Gastroesophageal sphincter (tissue), 4 donors: ENCODE results near the gene CYB561A3. TPM values are rescaled to one million over a fixed set of nuclear protein-coding genes. Genes with fewer than 3 reads are reported as not detected.
A peak's percentile ranks its signal among the peaks of the same experiment; 100 is the strongest.

Experiments
- ATAC-seq: fragments of 150-250 bp; one replicate; pipeline ENCODE4 v1.9.1; 2016; ENCODE audit warnings: mild to moderate bottlenecking, moderate library complexity
- H3K27ac ChIP-seq, 4 donors: fragments of 200-600 bp; sonication (generic) in 3 of 4; 1 replicate in 3 of 4; 2 replicates in 1 of 4; pipeline ENCODE4 v1.5.1; 2016 to 2019
- H3K27me3 ChIP-seq: fragments of 200-600 bp; sonication (generic); one replicate; pipeline ENCODE4 v1.5.1; 2019
- H3K36me3 ChIP-seq, 2 donors: fragments of 200-600 bp; sonication (generic); one replicate each; pipeline ENCODE4 v1.5.1; 2019; ENCODE audit warnings: control low read depth in 1 of 2
- H3K4me1 ChIP-seq, 3 donors: fragments of 200-600 bp; sonication (generic); 1 replicate in 2 of 3; 2 replicates in 1 of 3; pipeline ENCODE4 v1.5.1; 2016 to 2019; ENCODE audit warnings: control low read depth in 2 of 3
- H3K4me3 ChIP-seq, 2 donors: fragments of 200-600 bp; sonication (generic); one replicate each; pipeline ENCODE4 v1.5.1; 2019; ENCODE audit warnings: mild to moderate bottlenecking in 1 of 2, moderate library complexity in 1 of 2
- H3K9me3 ChIP-seq, 3 donors: fragments of 200-600 bp; sonication (generic); one replicate each; pipeline ENCODE4 v1.5.1; 2017 to 2019; ENCODE audit warnings: control low read depth in 2 of 3
- CTCF ChIP-seq, 4 experiments: fragments of 200-600 bp in 2 of 4; fragments of 450-650 bp in 2 of 4; sonication (generic) in 1 of 4; IDR thresholded peaks; one replicate each; pipeline ENCODE4 v1.5.1; 2017 to 2019; ENCODE audit warnings: antibody characterized with exemption in 4 of 4, mild to moderate bottlenecking in 2 of 4, moderate library complexity in 2 of 4
- EP300 ChIP-seq: sonication (generic); formaldehyde crosslinking; IDR thresholded peaks from one replicate; pipeline ENCODE4 v1.6.1; 2017; ENCODE audit warnings: antibody characterized with exemption, mild to moderate bottlenecking
- POLR2A ChIP-seq, 2 donors: fragments of 450-650 bp; IDR thresholded peaks; one replicate each; pipeline ENCODE4 v1.6.1; 2017; ENCODE audit warnings: antibody characterized with exemption in 2 of 2, mild to moderate bottlenecking in 2 of 2, moderate library complexity in 1 of 2
- POLR2AphosphoS5 ChIP-seq: sonication (generic); formaldehyde crosslinking; IDR thresholded peaks from one replicate; pipeline ENCODE4 v1.6.1; 2017; ENCODE audit warnings: antibody characterized with exemption
- WGBS, 2 donors: methylation state at CpG; one replicate each; pipeline ENCODE4 v1.1.5; 2018; ENCODE audit warnings: low coverage in 1 of 2; 5-methylcytosine and 5-hydroxymethylcytosine counted together
- total RNA-seq, 4 donors: library from RNA; depleted of rRNA; stranded (reverse); fragments of >200 nt; gene quantifications; one replicate each; pipeline ENCODE4 v1.1.0, GENCODE V29; 2016

The CYB561A3 gene
- total RNA-seq, 4 donors from 2014 or later, result 23.3 to 44.0 (median 33.4) TPM

GRCh38 chr11:61375761-61376108, 14.1 kb upstream of the CYB561A3 start:
- Histone ChIP-seq H3K36me3 (peaks cover 0 to 32% of the 10 kb centered on the region in 2 donors), H3K27ac (no peak overlapping the region), H3K4me1 (peaks cover 0 to 9% (median 4%) of the 10 kb centered on the region in 3 donors), H3K4me3 (no peak overlapping the region), H3K9me3 (no peaks in the 10 kb centered on the region), H3K27me3 (no peaks in the 10 kb centered on the region)
- TF ChIP-seq EP300 (no peak), POLR2A (IDR thresholded peaks at IDR 0.05) (no peak), CTCF (IDR thresholded peaks at IDR 0.05) (no peak), POLR2AphosphoS5 (no peak)
- no peak for ATAC-seq
- 88 to 95% methylated on average over 4 to 6 of the region's 6 CpGs for WGBS, 2 donors

- ATAC-seq, result no peak
- WGBS, 2 donors, result 60 to 80% methylated on average over 7 to 8 of the region's 8 CpGs
- TF ChIP-seq EP300 (no peak), POLR2AphosphoS5 (no peak), POLR2A (IDR thresholded peaks at IDR 0.05) (no peak), CTCF (IDR thresholded peaks at IDR 0.05) (no peak)
- Histone ChIP-seq H3K27me3 (no peaks in the 10 kb centered on the region), H3K9me3 (no peaks in the 10 kb centered on the region), H3K36me3 (peaks cover 0 to 61% of the 10 kb centered on the region in 2 donors), H3K27ac (no peak overlapping the region), H3K4me3 (no peak overlapping the region), H3K4me1 (peaks cover 0 to 7% (median 0%) of the 10 kb centered on the region in 3 donors)
Measured at GRCh38 chr11:61372659-61373420, 11.2 kb upstream of the CYB561A3 start.

- Histone ChIP-seq H3K4me3 (no peak overlapping the region), H3K27me3 (no peaks in the 10 kb centered on the region), H3K36me3 (peaks cover 0 to 67% of the 10 kb centered on the region in 2 donors), H3K9me3 (no peaks in the 10 kb centered on the region), H3K27ac (no peak overlapping the region), H3K4me1 (peaks cover 0 to 7% (median 0%) of the 10 kb centered on the region in 3 donors)
- ATAC-seq, result no peak
- TF ChIP-seq CTCF (IDR thresholded peaks at IDR 0.05), result no peak
- no peak for TF ChIP-seq POLR2AphosphoS5
- TF ChIP-seq EP300, result no peak
- no peak for TF ChIP-seq POLR2A (IDR thresholded peaks at IDR 0.05)
- 84 to 88% methylated on average over 5 to 8 of the region's 8 CpGs for WGBS, 2 donors
Measured at GRCh38 chr11:61370349-61371005, 8.8 kb upstream of the CYB561A3 start.

GRCh38 chr11:61369372-61370348, 8.0 kb upstream of the CYB561A3 start:
- Histone ChIP-seq H3K27me3 (no peaks in the 10 kb centered on the region), H3K27ac (no peak overlapping the region), H3K4me3 (no peak overlapping the region), H3K4me1 (peaks cover 0 to 7% (median 0%) of the 10 kb centered on the region in 3 donors), H3K9me3 (no peaks in the 10 kb centered on the region), H3K36me3 (peaks cover 0 to 70% of the 10 kb centered on the region in 2 donors)
- peak; percentile 91 for ATAC-seq
- TF ChIP-seq POLR2AphosphoS5 (peak; percentile 51), POLR2A (IDR thresholded peaks at IDR 0.05) (no peak), EP300 (no peak), CTCF (IDR thresholded peaks at IDR 0.05) (no peak)
- WGBS, 2 donors, result 75 to 82% methylated on average over 4 of the region's 9 CpGs
